Measurements from ENCODE around the gene LAMA2. TPM values are rescaled to one million over a fixed set of nuclear protein-coding genes. Genes with fewer than 3 reads are reported as not detected.

Gene LAMA2
- polyA plus RNA-seq, 1 donor from 2014 or later = 2.5 TPM

GRCh38 chr6:129239825-129240491 lies 357.0 kb downstream of the LAMA2 start:
- H3F3A ChIP-seq (ENCODE audit: insufficient read depth, low read length, poor library complexity, severe bottlenecking) = no peaks in the 10 kb centered on the region
- TF ChIP-seq EP300 (conservative IDR thresholded peaks at IDR 0.05; ENCODE audit: poor library complexity, severe bottlenecking) (no peak), EZH2 (IDR thresholded peaks at IDR 0.05; ENCODE audit: borderline replicate concordance, insufficient read depth, low read length, poor library complexity, severe bottlenecking) (no peak), MXI1 (conservative IDR thresholded peaks at IDR 0.05; ENCODE audit: poor library complexity, severe bottlenecking) (no peak), POLR2AphosphoS5 (IDR thresholded peaks at IDR 0.05) (no peak), REST (IDR thresholded peaks at IDR 0.05; ENCODE audit: borderline replicate concordance) (no peak), RAD21 (conservative IDR thresholded peaks at IDR 0.05) (no peak)
- no peaks in the 10 kb centered on the region for H4K20me1 ChIP-seq (ENCODE audit: insufficient read depth)
- no peaks in the 10 kb centered on the region for H3K79me2 ChIP-seq (replicated peaks; ENCODE audit: insufficient read depth, low read length)
- H3K4me3 ChIP-seq (ENCODE audit: low read length) = no peak overlapping the region
- H3K9me2 ChIP-seq (ENCODE audit: insufficient read depth, low read length) = no peaks in the 10 kb centered on the region
- no peak overlapping the region for H3K27ac ChIP-seq (ENCODE audit: low read length)
- H3K9me3 ChIP-seq (ENCODE audit: low read length) = no peaks in the 10 kb centered on the region
- H2AFZ ChIP-seq (ENCODE audit: low read depth, low read length) = no peak overlapping the region
- H3K27me3 ChIP-seq (ENCODE audit: insufficient read depth, low read depth, low read length) = no peaks in the 10 kb centered on the region
- no peak overlapping the region for H3K9ac ChIP-seq (ENCODE audit: low read length)
- no peaks in the 10 kb centered on the region for H3K36me3 ChIP-seq (ENCODE audit: insufficient read depth, low read length)
- H3K4me2 ChIP-seq (ENCODE audit: low read length) = no peak overlapping the region

GRCh38 chr6:129240492-129240853 lies 357.5 kb downstream of the LAMA2 start:
- no peak overlapping the region for H3K4me3 ChIP-seq (ENCODE audit: low read length)
- no peak overlapping the region for H3K4me2 ChIP-seq (ENCODE audit: low read length)
- no peak for TF ChIP-seq TAF1 (IDR thresholded peaks at IDR 0.05; ENCODE audit: low read depth)
- no peak for TF ChIP-seq EZH2 (IDR thresholded peaks at IDR 0.05; ENCODE audit: borderline replicate concordance, insufficient read depth, low read length, poor library complexity, severe bottlenecking)
- TF ChIP-seq EP300 (conservative IDR thresholded peaks at IDR 0.05; ENCODE audit: poor library complexity, severe bottlenecking) = no peak
- TF ChIP-seq REST (IDR thresholded peaks at IDR 0.05; ENCODE audit: borderline replicate concordance) = no peak
- no peak for TF ChIP-seq CTCF (IDR thresholded peaks at IDR 0.05; ENCODE audit: poor library complexity, severe bottlenecking)
- TF ChIP-seq SMC3 (conservative IDR thresholded peaks at IDR 0.05; ENCODE audit: poor library complexity) = no peak
- no peak for TF ChIP-seq POLR2AphosphoS5 (IDR thresholded peaks at IDR 0.05)
- no peak for TF ChIP-seq MXI1 (conservative IDR thresholded peaks at IDR 0.05; ENCODE audit: poor library complexity, severe bottlenecking)
- no peak for TF ChIP-seq RAD21 (conservative IDR thresholded peaks at IDR 0.05)
- no peaks in the 10 kb centered on the region for H3K27me3 ChIP-seq (ENCODE audit: insufficient read depth, low read depth, low read length)
- no peaks in the 10 kb centered on the region for H3K9me3 ChIP-seq (ENCODE audit: low read length)
- no peak overlapping the region for H2AFZ ChIP-seq (ENCODE audit: low read depth, low read length)
- H3K79me2 ChIP-seq (replicated peaks; ENCODE audit: insufficient read depth, low read length) = no peaks in the 10 kb centered on the region
- no peak overlapping the region for H3K9ac ChIP-seq (ENCODE audit: low read length)
- H3F3A ChIP-seq (ENCODE audit: insufficient read depth, low read length, poor library complexity, severe bottlenecking) = no peaks in the 10 kb centered on the region
- H3K9me2 ChIP-seq (ENCODE audit: insufficient read depth, low read length) = no peaks in the 10 kb centered on the region
- no peaks in the 10 kb centered on the region for H3K36me3 ChIP-seq (ENCODE audit: insufficient read depth, low read length)
- H3K27ac ChIP-seq (ENCODE audit: low read length) = no peak overlapping the region
- no peaks in the 10 kb centered on the region for H4K20me1 ChIP-seq (ENCODE audit: insufficient read depth)
